ENCODE measurements around the gene CASP8.

The CASP8 gene

DNA sequence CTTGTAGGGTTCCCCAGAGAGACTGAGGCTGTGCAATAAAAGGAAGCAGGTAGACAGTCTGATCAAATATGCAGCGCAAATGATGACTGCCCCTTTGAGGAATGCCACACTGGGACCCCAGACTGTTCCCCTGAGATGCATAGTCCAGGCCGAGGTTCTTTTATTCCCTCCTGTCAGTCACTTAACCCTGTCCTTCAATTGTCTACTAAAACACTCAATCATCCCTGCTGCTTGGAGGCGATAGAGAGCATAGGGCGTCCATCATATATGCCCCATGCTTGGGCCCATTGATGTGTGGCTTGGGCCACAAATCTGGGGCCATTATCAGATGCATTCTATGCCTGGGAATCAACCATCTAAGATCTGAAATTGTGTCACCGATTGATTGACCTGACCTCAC lies 15.5 kb upstream of the CASP8 start:
- no peak for DNase-seq

DNA sequence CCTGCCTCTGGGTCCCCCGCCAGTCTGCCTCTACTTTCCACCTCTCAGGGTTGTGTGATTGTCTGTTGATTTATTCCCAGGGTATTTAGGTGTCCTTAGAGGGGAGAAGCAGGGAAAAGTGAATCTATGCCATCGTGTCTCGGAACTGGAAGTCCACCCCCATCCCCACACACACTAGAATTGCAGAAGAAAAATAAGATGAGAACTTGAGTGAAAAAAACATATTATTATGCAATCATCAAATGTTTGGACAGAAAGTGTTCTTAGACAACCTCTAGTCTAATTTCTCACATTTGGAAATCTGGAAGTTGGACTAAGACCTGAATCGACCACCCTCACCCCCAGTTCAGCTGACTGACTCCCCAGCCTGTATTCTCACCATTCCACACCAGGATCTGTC lies 14.1 kb upstream of the CASP8 start:
- no peak for DNase-seq

DNA sequence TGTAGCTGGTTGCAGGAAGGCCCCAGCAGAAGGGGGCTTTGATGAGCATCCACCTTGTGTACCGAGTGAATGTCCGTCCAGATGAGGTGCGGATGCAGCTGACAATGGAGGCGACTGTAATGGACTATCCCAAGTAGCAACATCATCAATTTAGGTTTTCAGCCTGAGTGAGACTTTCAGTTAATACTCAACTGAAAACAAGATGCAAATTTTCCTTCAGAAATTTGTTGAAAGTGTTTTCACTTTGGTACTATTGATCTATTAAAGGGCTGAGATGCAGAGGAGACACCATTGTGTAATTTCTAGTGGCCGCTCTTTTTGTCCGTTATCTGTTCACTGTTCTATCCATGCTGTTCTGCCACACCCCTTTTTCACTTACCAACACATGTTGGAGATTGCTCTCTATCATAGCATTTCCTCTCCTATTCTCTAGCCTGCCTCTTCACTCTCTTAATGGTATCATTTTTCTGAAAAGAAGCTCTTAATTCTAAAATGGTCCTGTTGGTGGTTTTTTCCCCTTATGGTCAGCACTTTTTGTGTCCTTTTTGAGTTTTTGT lies 12.0 kb upstream of the CASP8 start:
- no peak for DNase-seq

DNA sequence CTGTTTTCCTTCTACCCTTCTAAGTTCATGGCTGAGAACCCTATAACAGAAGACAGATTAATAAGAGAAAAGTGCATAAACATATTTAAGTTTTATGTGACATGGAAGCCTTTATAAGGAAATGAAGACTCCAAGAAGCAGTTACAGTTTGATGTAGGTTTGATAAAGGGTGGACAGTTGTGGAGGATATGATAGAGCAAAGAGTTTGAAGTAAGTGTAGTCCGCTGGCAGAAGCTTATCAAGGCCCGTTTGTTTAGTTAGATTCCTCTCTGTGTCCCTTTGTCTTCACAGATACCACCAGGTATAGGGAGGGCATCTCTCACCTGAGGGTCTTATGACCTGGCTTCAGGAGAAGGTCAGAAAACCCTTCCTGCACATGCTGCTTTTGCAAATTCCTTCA lies 10.4 kb upstream of the CASP8 start:
- no peak for DNase-seq

DNA sequence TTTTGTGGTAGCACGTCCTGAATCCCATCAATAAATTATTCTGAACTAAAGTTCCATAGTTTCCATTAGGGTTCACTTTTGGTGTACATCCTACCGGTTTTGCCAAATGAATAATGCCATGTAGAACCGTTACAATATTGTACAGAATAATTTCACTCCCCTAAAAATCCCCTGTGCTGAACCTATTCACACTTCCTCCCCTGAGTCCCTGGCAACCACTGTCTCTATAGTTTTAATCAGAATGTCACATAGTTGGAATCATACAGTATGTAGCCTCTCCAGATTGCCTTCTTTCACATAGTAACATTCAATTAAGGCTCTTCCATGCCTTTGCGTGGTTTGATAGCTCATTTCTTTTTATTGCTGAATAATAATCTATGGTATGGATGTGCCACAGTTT lies 9.6 kb upstream of the CASP8 start:
- DNase-seq: no peak

DNA sequence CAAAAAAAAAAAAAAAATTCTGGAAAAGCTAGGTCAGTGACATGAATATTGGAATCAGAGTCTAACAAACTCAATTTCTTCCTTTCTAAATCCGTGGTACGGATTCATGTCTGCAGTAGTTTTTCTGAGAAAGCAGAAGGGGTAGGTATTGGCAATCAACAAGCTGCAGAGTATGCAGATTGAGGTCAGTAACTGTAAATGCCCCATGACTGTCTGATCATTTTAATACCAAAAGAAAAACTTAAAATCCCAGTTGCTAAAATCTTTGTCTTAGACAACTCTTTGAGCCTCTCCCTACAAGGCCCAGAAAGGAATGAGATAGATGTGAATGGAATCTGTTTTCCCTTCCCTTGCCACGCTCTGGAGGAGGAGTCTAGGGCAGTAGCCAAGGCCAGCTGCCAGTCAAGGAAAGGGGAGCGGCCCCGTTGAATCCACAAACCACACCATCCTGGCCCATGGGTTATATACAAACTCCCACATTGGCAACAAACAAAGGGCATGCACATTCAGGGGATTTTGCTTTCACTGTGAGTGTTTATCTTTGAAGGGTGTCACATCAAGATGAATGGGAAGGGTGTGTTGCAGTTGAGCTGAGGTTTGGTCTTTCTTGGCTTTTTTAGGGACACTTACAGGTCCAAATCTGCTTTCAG lies 6.1 kb upstream of the CASP8 start:
- DNase-seq: peak; percentile 54

DNA sequence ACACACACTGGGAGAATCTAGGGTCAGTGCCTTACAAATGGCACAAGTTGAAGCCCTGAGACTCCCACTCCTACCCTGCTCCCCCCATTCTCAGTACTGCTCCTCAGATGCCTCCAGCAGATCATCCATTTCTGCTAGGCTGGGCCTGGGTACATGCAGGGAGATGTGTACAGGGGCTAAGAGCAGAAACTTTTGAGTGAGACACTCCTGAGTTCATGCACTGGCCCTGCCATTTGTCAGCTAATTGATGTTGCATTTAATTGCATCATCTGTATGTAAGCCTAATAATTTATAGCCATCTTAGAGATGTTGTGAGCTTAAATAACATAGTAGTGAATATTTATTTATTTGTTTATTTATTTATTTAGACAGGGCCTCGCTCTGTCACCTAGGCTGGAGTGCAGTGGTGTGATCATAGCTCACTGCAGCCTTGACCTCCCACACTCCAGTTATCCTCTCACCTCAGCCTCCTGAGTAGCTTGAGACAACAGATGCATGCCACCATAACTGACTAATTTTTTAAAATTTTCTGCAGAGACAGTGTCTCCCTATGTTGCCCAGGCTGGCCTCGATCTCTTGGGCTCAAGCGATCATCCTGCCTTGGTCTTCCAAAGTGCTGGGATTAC lies 4.8 kb upstream of the CASP8 start:
- DNase-seq: no peak

DNA sequence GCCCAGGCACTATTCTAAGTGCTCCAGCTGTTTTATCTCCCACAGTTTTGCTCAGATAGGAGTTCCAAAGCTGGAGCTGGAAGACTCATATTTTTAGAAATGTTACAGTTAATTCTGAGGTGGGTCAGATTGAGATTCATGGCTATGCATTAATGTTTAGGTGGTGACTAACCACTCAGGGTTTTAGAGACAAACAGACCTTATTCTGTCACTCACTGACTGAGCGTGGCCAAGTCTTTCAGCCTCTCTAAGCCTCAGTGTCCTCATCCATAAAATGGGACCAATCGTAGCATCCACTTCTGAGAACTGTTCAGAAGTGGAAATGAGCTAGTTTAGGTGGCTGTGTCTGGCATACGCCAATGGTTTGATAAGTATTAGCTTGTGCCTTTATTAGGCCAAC lies 4.3 kb upstream of the CASP8 start:
- DNase-seq: no peak

DNA sequence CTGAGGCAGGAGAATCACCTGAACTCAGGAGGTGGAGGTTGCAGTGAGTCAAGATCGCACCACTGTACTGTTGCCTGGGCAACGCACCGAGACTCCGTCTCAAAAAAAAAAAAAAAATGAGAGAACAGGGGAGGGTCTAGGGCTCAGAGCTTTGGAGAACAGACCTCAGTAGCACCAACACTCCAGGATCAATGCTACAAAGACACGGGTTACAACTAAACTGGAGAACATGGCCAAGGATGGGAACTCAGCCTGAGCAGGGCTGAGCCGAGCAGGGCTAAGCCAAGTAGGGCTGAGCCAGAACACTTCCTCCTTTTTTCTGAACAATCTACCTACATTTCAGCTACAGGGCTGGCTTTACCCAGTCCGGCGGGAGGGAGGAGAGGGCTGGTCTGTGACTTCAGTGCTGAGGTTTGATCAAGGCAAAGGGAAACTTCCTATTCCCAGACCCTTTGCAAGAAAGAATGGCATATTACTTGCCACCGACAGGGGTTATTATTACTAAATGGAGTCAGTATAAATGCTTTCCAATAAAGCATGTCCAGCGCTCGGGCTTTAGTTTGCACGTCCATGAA lies 2.9 kb upstream of the CASP8 start:
- peak; percentile 68 for DNase-seq

DNA sequence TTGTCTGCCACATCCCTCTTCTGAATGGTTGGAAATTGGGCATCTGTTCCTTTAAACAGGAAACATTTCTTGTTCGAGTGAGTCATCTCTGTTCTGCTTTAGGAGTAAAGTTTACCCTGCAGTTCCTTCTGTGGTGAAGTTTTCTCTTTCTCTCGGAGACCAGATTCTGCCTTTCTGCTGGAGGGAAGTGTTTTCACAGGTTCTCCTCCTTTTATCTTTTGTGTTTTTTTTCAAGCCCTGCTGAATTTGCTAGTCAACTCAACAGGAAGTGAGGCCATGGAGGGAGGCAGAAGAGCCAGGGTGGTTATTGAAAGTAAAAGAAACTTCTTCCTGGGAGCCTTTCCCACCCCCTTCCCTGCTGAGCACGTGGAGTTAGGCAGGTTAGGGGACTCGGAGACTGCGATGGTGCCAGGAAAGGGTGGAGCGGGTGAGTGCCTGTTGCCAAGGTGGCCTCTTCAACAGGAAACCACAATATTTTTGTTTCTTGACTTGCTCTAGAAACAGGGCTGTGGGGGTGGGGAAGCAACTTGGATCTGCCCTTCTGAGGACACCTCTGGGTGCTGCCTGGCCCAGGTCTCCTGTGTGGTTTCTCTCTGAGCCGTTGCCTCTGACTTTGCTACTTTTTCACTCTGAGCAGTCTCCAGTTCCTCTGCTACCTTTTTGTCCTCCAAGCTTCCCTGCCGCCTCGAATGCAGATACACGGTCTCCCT lies 2.2 kb upstream of the CASP8 start:
- DNase-seq: peak; percentile 73

DNA sequence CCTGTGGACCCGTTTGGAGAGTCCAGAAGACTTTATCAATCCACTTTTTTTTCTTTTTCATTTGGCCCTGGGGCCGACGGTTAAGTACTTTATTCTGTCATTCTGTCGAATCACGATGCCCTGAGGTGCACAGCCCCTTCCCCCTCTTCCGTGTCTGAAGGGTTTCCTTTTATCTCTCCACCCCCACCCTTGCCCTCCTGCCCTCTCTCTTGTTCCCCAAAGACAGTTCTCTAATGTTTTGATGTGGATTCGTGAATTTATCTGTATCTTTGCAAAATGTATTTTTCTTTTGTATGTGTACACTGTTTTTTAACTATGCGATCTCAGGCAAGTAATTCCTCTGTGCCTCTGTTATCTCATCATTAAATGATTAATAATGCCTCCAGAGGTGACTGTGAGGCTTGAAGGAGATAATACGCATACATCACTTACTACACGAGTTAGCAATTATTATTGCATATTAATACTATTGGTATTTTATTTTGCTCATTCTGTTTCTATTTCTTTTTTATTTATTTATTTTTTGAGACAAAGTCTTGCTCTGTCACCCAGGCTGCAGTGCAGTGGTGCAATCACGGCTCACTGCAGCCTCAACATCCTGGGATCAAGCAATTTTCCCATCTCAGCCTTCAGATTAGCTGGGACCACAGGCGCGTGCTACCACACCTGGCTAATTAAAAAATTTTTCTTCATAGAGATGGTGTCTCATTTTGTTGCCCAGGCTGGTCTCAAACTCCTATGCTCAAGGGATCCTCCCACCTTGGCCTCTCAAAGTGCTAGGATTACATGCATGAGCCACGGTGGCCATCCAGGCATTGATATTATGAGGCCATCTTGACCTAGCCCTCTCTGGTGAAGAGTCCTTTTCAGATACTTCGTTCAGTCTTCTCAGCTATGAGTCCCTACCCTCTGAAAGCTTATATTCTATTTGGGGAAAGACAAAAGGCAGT lies 1.4 kb upstream of the CASP8 start:
- no peak for DNase-seq

DNA sequence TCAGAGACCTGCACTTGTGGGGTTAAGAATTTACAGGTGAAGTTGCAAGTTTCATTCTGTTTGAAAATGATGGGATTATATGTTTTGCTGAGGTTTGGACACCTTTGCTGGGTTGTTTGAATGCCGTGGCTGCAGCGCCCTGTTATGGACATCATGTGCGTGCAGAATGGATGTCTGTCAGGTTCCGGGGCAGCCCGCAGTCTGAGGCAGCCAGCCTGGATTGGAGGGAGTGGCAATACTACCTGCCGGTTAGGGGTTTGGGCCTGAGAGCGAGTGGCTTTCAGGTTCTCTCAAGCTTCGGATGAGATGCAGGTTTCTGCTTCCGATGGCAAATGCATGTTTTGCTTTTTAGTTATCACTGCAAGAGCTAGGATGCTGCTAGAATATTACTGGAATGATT lies 1.1 kb downstream of the CASP8 start:
- DNase-seq: no peak

DNA sequence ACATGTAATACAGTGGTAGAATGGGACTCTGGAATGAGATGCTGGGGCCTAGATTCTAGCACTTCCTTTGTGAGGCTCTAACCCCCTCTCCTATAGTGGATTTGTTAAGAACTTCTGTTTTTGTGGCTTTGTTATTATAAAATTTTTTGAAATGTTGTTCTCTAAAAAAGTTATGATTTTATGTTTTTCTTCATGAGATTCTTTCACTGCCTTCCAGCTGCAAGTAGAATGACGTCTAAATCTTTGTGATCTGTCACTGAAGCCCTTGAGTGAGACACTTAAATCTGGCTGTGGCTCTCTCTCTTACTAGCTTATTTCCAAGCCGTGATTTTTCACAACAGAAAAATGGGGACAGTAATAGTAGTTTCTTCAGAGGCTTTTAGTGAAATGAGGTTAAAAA lies 1.6 kb downstream of the CASP8 start:
- DNase-seq: no peak

DNA sequence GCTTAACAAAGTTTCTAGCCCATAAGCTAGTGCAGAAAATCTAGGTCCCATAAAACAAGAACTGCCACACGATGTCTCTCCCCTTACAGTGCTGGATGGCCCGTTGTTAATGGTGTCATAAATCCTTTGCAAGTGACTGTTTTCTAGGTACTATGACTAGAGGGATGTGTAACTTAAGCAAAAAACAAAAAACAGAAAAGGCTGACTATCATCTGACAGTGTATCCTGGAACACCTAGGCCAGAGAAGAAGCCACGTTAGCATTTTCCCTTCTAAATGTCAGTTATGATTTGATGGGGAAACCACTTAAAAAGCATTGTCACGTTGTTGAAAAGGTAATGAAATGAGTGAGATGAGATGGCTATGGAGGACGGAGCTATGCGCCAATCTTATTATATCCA lies 2.4 kb downstream of the CASP8 start:
- no peak for DNase-seq

DNA sequence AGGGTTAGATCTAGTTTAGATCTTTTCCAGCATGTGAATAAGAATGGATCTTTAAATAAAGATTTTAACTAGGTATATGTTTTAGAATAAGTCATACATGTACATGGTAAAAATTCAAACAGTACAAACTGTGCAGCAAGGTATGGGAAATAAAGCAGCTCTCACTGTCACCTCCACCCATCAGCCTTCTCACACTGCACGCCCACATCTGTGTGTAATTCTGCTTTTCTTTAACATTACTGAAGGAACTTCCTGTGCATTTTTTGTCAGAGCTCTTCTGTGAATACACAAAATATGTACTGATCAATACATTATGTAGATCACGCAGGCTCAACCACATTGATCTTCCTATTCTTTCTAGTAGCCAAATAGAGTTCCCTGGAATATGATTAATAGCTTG lies 3.4 kb downstream of the CASP8 start:
- no peak for DNase-seq

DNA sequence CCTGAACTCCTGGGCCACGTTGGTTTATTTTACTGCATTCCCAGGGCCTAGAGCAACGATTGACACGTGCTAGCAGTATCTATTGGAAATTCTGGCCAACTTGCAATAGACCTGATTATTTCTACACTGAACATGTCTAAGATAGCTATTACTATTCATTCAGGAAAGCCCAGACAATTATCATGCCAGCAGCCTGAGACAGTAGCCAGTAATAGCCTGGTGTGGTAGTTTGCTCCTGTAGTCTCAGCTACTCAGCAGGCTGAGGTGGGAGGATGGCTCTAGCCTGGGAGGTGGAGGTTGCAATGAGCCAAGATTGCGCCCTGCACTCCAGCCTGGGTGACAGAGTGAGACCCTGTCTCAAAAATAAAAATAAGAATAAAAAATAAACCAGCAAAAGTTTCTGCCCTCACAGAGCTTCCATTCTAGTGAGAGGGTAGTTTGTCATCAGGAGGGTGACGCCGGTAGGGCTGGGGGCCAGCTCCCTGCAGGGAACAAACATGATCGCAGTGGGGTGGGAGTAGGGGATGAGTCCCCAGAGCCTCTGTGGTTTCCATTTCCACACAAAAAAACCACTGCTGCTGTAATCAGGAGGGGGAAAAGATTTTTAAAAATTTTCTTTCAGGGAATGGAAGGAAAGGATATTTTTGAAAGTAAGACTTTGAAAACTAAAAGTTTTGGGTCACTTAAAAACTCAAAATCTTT lies 4.3 kb downstream of the CASP8 start:
- DNase-seq: no peak

DNA sequence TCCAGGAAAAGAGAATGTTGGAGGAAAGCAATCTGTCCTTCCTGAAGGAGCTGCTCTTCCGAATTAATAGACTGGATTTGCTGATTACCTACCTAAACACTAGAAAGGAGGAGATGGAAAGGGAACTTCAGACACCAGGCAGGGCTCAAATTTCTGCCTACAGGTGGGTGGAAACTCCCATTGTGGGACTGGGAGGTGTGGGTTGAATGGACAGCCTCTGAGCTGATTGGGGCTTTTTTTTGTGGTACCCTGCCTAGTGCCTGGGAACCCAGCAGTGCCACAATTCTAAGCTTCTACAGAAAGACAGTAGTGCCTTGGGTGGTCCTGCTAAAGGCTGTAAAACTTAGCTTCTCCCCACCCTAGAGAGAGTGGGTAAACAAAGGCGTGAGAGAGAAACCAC lies 6.3 kb downstream of the CASP8 start:
- DNase-seq: no peak

DNA sequence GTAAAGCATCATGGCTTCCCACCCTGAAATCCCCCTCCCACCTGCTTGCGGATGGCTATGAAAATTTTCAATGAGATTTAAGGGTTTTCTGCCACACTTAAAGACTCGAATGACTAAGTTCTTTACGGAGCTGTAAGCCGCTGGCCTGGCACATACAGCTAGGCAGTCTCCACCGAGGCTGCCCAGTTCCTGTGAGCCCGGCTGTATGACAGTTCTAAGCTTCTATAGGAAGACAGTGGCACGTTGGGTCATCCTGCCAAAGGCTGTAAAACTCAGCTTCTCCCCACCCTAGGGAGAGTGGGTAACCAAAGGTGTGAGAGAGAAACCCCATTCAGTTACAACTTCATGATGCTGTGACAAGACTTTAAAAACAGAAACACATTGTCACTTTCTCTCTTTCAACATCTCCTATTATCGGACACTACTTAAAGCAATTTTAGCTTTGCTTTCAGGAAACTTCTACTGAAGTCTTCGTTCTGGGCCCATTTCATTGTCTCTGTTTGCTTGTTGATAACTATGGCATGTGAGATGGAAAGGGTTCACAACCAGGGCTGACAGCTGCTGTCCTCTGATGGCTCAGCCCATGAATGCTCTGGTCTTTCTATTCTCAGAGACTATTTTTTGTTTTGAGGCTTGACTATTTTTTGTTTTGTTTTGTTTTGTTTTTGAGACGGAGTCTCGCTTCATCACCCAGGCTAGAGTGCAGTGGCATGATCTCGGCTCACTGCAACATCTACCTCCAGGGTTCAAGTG lies 7.1 kb downstream of the CASP8 start:
- DNase-seq: no peak

DNA sequence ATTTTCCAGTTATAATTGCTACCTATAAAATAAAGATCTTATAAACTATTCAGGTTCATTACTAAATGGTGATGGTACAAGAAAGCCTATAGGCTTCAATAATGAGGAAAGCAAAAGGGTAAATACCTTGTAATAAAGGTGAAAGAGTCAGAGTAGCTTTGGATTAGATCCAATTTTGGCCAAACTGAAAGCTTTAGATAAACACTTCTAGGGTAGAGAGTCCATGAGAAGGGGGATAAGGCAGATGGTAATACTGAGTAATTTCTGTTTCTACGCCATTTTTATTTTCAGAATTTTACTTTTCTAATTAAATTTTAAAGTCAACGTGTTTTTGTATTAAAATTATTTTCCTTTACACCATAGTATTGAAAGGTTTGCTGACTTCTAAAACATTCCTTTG lies 9.4 kb downstream of the CASP8 start:
- DNase-seq: no peak

DNA sequence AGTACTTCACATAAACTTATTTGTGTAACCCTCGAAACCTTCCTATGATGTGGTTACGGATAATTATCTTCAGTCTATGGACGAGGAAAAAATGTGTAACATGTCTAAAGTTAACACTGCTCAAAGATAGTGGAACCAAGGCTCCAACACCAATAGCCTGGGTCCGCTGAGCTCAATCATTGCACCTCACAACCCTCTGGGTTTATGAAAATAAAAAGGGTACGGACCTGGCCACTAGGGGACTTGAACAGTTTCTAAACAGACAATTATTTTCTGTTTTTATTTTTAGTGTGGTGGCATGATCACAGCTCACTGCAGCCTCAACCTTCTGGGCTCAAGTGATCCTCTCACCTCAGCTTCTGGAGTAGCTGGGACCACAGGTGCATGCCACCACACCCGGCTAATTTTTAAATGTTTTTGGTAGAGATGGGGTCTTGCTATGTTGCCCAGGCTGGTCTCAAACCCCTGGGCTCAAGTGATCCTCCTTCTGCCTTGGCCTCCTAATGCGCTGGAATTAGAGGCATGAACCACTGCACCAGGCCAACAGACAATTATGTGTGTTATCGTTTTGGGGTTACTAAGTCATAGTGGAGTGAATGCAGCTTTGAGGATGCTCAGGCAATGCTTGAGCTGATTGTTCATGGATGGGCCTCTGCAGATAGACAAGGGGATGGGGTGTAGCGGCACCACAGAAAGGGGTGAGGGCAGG lies 10.1 kb downstream of the CASP8 start:
- DNase-seq: no peak

DNA sequence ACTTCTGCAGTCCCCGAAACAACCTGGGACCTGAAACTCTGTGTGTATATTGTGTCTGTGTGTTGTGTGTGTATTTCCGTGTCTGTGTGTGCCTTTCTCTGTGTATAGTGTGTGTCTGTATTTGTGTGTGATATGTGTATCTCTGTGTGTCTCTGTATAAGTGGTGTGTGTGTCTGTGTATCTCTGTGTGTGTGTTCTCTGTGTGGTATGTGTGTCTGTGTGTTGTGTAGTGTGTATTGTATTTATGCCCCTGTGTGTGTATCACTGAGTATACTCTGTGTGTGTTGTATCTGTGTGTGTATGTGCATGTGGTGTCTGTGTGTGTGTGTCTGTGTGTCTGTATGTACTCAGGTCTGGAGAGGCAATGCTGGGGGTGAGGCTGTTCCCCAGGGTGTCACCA lies 11.6 kb downstream of the CASP8 start:
- no peak for DNase-seq
